CD14-positive monocyte (primary cell): Measurements from ENCODE around the gene KRT24. TPM values are rescaled to one million over a fixed set of nuclear protein-coding genes. Genes with fewer than 3 reads are reported as not detected.

ENCODE experiments used
- DNase-seq, 3 donors: peaks; one replicate each; pipeline ENCODE4 v3.0.0-alpha.2; 2011 to 2022
- H2AFZ ChIP-seq: 2 replicates; pipeline ENCODE4 v1.6.0; 2012; ENCODE audit warnings: mild to moderate bottlenecking, low read depth, low read length, inconsistent platforms; ENCODE audit not compliant: insufficient read depth, poor library complexity, severe bottlenecking
- H3K27ac ChIP-seq, 2 donors: 1 replicate in 1 of 2; 2 replicates in 1 of 2; pipeline ENCODE4 v1.5.1; 2012 to 2013; ENCODE audit warnings: low read length in 2 of 2, control low read depth in 1 of 2, inconsistent platforms in 1 of 2, low read depth in 1 of 2, mild to moderate bottlenecking in 1 of 2
- H3K27me3 ChIP-seq, 2 donors: one replicate each; pipeline versions ENCODE4 v1.6.0 to v1.6.1; 2011 to 2013; ENCODE audit warnings: low read length in 2 of 2; ENCODE audit not compliant: control insufficient read depth in 2 of 2, insufficient read depth in 2 of 2
- H3K36me3 ChIP-seq, 2 donors: replicated peaks in 1 of 2; 1 replicate in 1 of 2; 2 replicates in 1 of 2; pipeline versions ENCODE4 v1.5.1 to v1.6.1; 2012 to 2013; ENCODE audit warnings: low read length in 2 of 2, control low read depth in 1 of 2, inconsistent platforms in 1 of 2, mild to moderate bottlenecking in 1 of 2; ENCODE audit not compliant: insufficient read depth in 2 of 2, control insufficient read depth in 1 of 2
- H3K4me1 ChIP-seq, 2 donors: 1 replicate in 1 of 2; 2 replicates in 1 of 2; pipeline versions ENCODE4 v1.5.1 to v1.6.1; 2012 to 2013; ENCODE audit warnings: low read length in 2 of 2, control low read depth in 1 of 2, inconsistent platforms in 1 of 2, mild to moderate bottlenecking in 1 of 2, moderate library complexity in 1 of 2; ENCODE audit not compliant: insufficient read depth in 2 of 2, control insufficient read depth in 1 of 2
- H3K4me2 ChIP-seq: replicated peaks from 2 replicates; pipeline ENCODE3; 2012; ENCODE audit warnings: low read length, moderate library complexity, mild to moderate bottlenecking; ENCODE audit not compliant: poor library complexity, severe bottlenecking; ENCODE audit errors: extremely low read depth
- H3K4me3 ChIP-seq, 3 experiments: fragments of 200-600 bp in 1 of 3; sonication (generic) in 1 of 3; replicated peaks in 1 of 3; 1 replicate in 2 of 3; 2 replicates in 1 of 3; pipeline ENCODE4 v1.5.1; 2011 to 2013; ENCODE audit warnings: low read length in 3 of 3, mild to moderate bottlenecking in 3 of 3, control low read depth in 2 of 3, low read depth in 2 of 3, inconsistent platforms in 1 of 3, moderate library complexity in 1 of 3
- H3K79me2 ChIP-seq: 2 replicates; pipeline ENCODE4 v1.6.0; 2012; ENCODE audit warnings: mild to moderate bottlenecking, control low read depth, inconsistent platforms, low read length, moderate library complexity; ENCODE audit not compliant: insufficient read depth
- H3K9ac ChIP-seq: 2 replicates; pipeline ENCODE4 v1.6.0; 2017; ENCODE audit warnings: low read length, mild to moderate bottlenecking; ENCODE audit not compliant: insufficient read depth, poor library complexity, severe bottlenecking
- H3K9me3 ChIP-seq, 2 donors: replicated peaks in 1 of 2; 1 replicate in 1 of 2; 2 replicates in 1 of 2; pipeline versions ENCODE4 v1.5.1 to v1.6.1; 2012 to 2013; ENCODE audit warnings: low read length in 2 of 2, control low read depth in 1 of 2; ENCODE audit not compliant: control insufficient read depth in 1 of 2, insufficient read depth in 1 of 2
- H4K20me1 ChIP-seq: 2 replicates; pipeline ENCODE4 v1.6.0; 2012; ENCODE audit warnings: mild to moderate bottlenecking, low read length, control low read depth, moderate library complexity; ENCODE audit not compliant: insufficient read depth
- H3K27ac Mint-ChIP-seq, 7 donors: one replicate each; pipeline ENCODE4 v1.8.0; 2020; ENCODE audit warnings: mild to moderate bottlenecking in 7 of 7, mixed read lengths in 7 of 7, moderate library complexity in 6 of 7, inconsistent platforms in 2 of 7
- H3K27me3 Mint-ChIP-seq, 3 donors: one replicate each; pipeline ENCODE4 v1.8.0; 2021 to 2022; ENCODE audit warnings: low read depth in 3 of 3, mild to moderate bottlenecking in 3 of 3, mixed read lengths in 3 of 3, moderate library complexity in 3 of 3, inconsistent platforms in 1 of 3
- H3K36me3 Mint-ChIP-seq, 2 donors: one replicate each; pipeline ENCODE4 v1.8.0; 2020; ENCODE audit warnings: mixed read lengths in 2 of 2, inconsistent platforms in 1 of 2, mild to moderate bottlenecking in 1 of 2
- H3K4me1 Mint-ChIP-seq: one replicate; pipeline ENCODE4 v1.8.0; 2020; ENCODE audit warnings: mild to moderate bottlenecking, mixed read lengths
- H3K4me3 Mint-ChIP-seq, 2 donors: one replicate each; pipeline ENCODE4 v1.8.0; 2020; ENCODE audit warnings: mild to moderate bottlenecking in 2 of 2, mixed read lengths in 2 of 2, moderate library complexity in 1 of 2
- H3K9me3 Mint-ChIP-seq, 7 donors: one replicate each; pipeline ENCODE4 v1.8.0; 2020 to 2022; ENCODE audit warnings: mixed read lengths in 7 of 7, mild to moderate bottlenecking in 6 of 7, moderate library complexity in 6 of 7, inconsistent platforms in 2 of 7
- WGBS: methylation state at CpG from one replicate; pipeline ENCODE4 v1.1.5; 2013; ENCODE audit warnings: missing lambda C conversion rate; ENCODE audit not compliant: insufficient coverage; 5-methylcytosine and 5-hydroxymethylcytosine counted together
- intact Hi-C, 2 donors: fragments of 100-400 bp; cut with micrococcal nuclease; formaldehyde crosslinking; loops; one replicate each; pipeline versions ENCODE4 v1.15.0 to v1.15.1; 2023
- polyA plus RNA-seq, 3 donors: library from polyadenylated mRNA; depleted of rRNA in 1 of 3; unstranded in 2 of 3; stranded (reverse) in 1 of 3; fragments of 300-500 nt in 2 of 3; fragments of >200 nt in 1 of 3; fragmentation: Illumina TruSeq in 2 of 3; gene quantifications; 1 replicate in 2 of 3; 2 replicates in 1 of 3; pipeline ENCODE4 v1.2.3, GENCODE V29; 2012 to 2021
- TF ChIP-seq, protein P1 (sequence below): fragments of 200-600 bp; IDR thresholded peaks from one replicate; pipeline ENCODE4 v1.8.0; 2022; ENCODE audit warnings: antibody characterized with exemption, mild to moderate bottlenecking

Gene KRT24
- polyA plus RNA-seq, 3 donors, result not detected

- H3K4me1 ChIP-seq, result no peaks in the 10 kb centered on the region
- Mint-ChIP-seq H3K4me1 (no peaks in the 10 kb centered on the region), H3K27me3 (peaks cover 17 to 65% (median 19%) of the 10 kb centered on the region in 3 donors), H3K4me3 (no peak overlapping the region), H3K9me3 (peaks cover 0 to 2% (median 0%) of the 10 kb centered on the region in 7 donors), H3K27ac (no peak overlapping the region), H3K36me3 (no peaks in the 10 kb centered on the region)
- H3K27ac ChIP-seq, result no peak overlapping the region
- TF ChIP-seq, protein P1, sequence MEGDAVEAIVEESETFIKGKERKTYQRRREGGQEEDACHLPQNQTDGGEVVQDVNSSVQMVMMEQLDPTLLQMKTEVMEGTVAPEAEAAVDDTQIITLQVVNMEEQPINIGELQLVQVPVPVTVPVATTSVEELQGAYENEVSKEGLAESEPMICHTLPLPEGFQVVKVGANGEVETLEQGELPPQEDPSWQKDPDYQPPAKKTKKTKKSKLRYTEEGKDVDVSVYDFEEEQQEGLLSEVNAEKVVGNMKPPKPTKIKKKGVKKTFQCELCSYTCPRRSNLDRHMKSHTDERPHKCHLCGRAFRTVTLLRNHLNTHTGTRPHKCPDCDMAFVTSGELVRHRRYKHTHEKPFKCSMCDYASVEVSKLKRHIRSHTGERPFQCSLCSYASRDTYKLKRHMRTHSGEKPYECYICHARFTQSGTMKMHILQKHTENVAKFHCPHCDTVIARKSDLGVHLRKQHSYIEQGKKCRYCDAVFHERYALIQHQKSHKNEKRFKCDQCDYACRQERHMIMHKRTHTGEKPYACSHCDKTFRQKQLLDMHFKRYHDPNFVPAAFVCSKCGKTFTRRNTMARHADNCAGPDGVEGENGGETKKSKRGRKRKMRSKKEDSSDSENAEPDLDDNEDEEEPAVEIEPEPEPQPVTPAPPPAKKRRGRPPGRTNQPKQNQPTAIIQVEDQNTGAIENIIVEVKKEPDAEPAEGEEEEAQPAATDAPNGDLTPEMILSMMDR, result no peak
- H3K79me2 ChIP-seq, result no peaks in the 10 kb centered on the region
- no peaks in the 10 kb centered on the region for H4K20me1 ChIP-seq
- no peak overlapping the region for H3K4me2 ChIP-seq
- peaks cover 8 to 15% of the 10 kb centered on the region in 2 donors for H3K27me3 ChIP-seq
- H2AFZ ChIP-seq, result no peak overlapping the region
- no peak for DNase-seq
- no peak overlapping the region for H3K4me3 ChIP-seq
- H3K9ac ChIP-seq, result no peak overlapping the region
- H3K36me3 ChIP-seq, result no peaks in the 10 kb centered on the region
- no peaks in the 10 kb centered on the region for H3K9me3 ChIP-seq
- intact Hi-C loops, result no loop called here
- 0% methylated on average over 1 of the region's 3 CpGs for WGBS
Measured at GRCh38 chr17:40696651-40697072, 6.9 kb downstream of the KRT24 start.

DNA sequence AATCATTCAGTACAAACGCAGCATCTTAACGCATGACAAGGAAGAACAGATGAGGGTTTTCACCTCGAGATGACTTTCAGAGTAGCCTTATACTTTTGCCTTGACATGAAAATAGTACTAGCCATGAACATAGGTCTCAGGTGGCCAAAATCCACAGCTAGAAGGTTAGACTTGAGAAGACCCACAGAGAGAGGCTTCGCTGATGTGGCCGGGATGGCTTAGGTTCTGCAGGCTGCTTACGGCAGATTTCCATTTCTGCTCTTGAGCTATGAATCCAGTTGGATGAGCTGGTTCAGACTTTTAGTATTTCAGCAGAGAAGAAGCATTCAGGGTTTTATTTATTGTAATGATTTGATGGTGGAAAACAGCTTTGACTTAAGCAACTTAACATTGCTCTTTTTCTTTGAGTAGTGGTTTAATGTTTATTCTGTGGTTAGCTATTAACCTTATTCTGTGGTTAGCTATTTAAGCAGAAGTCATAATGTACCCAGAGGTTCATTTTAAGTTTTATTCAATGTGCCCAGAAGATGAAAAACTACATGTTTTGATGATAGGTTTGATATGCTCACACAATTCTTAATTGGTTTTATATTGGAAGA lies 7.6 kb downstream of the KRT24 start:
- WGBS, result 87% methylated on average over 4 of the region's 6 CpGs
- Mint-ChIP-seq H3K36me3 (no peaks in the 10 kb centered on the region), H3K27ac (no peak overlapping the region)

More for the DNA sequence above, 7.6 kb downstream of the KRT24 start:
- no peak overlapping the region for H3K9ac ChIP-seq
- TF ChIP-seq, protein P1, result no peak
- no peaks in the 10 kb centered on the region for H3K9me3 ChIP-seq
- no peaks in the 10 kb centered on the region for H4K20me1 ChIP-seq
- H3K4me1 Mint-ChIP-seq, result no peaks in the 10 kb centered on the region
- no peak overlapping the region for H3K27ac ChIP-seq
- DNase-seq, result no peak
- no peaks in the 10 kb centered on the region for H3K36me3 ChIP-seq
- no peak overlapping the region for H3K4me3 ChIP-seq
- H3K79me2 ChIP-seq, result no peaks in the 10 kb centered on the region
- H3K9me3 Mint-ChIP-seq, result peaks cover 0 to 2% (median 0%) of the 10 kb centered on the region in 7 donors
- no peak overlapping the region for H3K4me3 Mint-ChIP-seq
- H2AFZ ChIP-seq, result no peak overlapping the region
- peaks cover 16 to 61% (median 17%) of the 10 kb centered on the region in 3 donors for H3K27me3 Mint-ChIP-seq
- intact Hi-C loops, result no loop called here
- peaks cover 9 to 15% of the 10 kb centered on the region in 2 donors for H3K27me3 ChIP-seq
- H3K4me1 ChIP-seq, result no peaks in the 10 kb centered on the region
- no peak overlapping the region for H3K4me2 ChIP-seq
